ENCODE data around the gene TET1. TPM values are rescaled to one million over a fixed set of nuclear protein-coding genes. Genes with fewer than 3 reads are reported as not detected.

TET1 gene
- total and polyA plus RNA-seq, 2 of the 13 experiments (the other 11 are each of a cell fraction or from before 2014, with no cell fraction given) = 6.9 to 7.3 TPM

GRCh38 chr10:68598978-68599770 lies 39.0 kb downstream of the TET1 start (continued):
- TF ChIP-seq ARID4A (CRISPR knock-in tag; IDR thresholded peaks at IDR 0.05; ENCODE audit: borderline replicate concordance) (peak; percentile 54; the same call in 1 of the 2 replicates), ZNF331 (CRISPR knock-in tag; IDR thresholded peaks at IDR 0.05) (no peak; the same call in 1 of the 2 replicates), ZFX (CRISPR knock-in tag; IDR thresholded peaks at IDR 0.05; ENCODE audit: low read depth) (peak; percentile 89), SNAPC4 (CRISPR knock-in tag; IDR thresholded peaks at IDR 0.05) (0 out of 2 replicates have a peak, but pooled peaks have one; percentile 83), TFDP2 (CRISPR knock-in tag; IDR thresholded peaks at IDR 0.05) (no peak), MATR3 (CRISPR knock-in tag; IDR thresholded peaks at IDR 0.05) (no peak), TEF (CRISPR knock-in tag; IDR thresholded peaks at IDR 0.05) (no peak), GABPB1 (CRISPR knock-in tag; IDR thresholded peaks at IDR 0.05) (peak; percentile 57), ZNF562 (CRISPR knock-in tag; IDR thresholded peaks at IDR 0.05; ENCODE audit: borderline replicate concordance) (no peak)

All from HepG2 (cell line).